ENCODE measurements around the gene FOXJ3. TPM values are rescaled to one million over a fixed set of nuclear protein-coding genes. Genes with fewer than 3 reads are reported as not detected.

The FOXJ3 gene
- total and polyA plus RNA-seq, 2 of the 4 experiments (the other 2 are of a cell fraction), result 16.7 to 30.5 TPM

DNA sequence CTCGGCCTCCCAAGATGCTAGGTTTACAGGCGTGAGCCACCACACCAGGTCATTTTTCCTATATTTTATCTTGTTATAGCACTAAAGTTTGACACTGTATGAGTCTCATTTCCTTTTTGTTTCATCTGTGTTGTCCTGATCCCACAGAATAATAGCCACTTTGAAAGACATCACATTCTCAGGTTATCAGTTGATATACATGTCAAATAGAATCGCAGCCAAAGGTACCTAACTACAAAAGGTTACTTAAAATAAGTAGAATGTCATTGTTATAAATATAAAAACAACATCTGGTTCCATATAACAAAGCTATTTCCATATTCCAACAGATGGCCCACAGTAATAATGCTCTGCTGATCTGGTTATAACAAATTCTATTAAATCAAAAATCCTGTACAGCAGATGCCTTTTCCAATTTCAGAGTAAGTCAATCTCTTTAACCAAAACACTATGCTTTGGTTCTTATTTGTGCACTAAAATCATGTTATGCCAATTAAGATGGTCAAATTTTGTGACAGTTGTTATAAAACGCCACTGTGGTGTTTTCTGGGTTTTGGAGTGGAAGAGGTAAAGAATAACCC, 6.0 kb downstream of the FOXJ3 start:
- peaks cover 91% of the 10 kb centered on the region for H4K20me1 ChIP-seq (ENCODE audit: insufficient read depth, low read length)
- peaks cover 7% of the 10 kb centered on the region for H3K9me1 ChIP-seq (ENCODE audit: insufficient read depth, low read length)
- ChIA-PET CTCF (no interaction called here), POLR2A (ENCODE audit: unreplicated experiment) (no interaction called here)
- H3K9me3 ChIP-seq (ENCODE audit: control insufficient read depth, insufficient read depth, low read length), result no peaks in the 10 kb centered on the region
- H3K4ac ChIP-seq (ENCODE audit: low read depth, low read length), result no peak overlapping the region
- H3K79me1 ChIP-seq (ENCODE audit: low read depth in 1 of 2, low read length in 2 of 2), result peaks cover 0 to 60% of the 10 kb centered on the region in 2 experiments; a peak in 3 of 4 replicates
- H3K4me3 ChIP-seq (ENCODE audit: insufficient read depth, low read depth, low read length), result no peak overlapping the region
- H3K14ac ChIP-seq (replicated peaks; ENCODE audit: low read depth, low read length), result no peak overlapping the region
- H3K27ac ChIP-seq (ENCODE audit: insufficient read depth, low read length), result no peak overlapping the region
- H3K4me1 ChIP-seq (ENCODE audit: control insufficient read depth, insufficient read depth, low read length), result no peaks in the 10 kb centered on the region
- no peak overlapping the region for H3K9ac ChIP-seq (ENCODE audit: low read depth, low read length)
- no peak overlapping the region for H4K5ac ChIP-seq (ENCODE audit: low read depth, low read length)
- no peak for ATAC-seq (ENCODE audit: low read depth)
- in situ Hi-C loops (cut with MboI; ENCODE audit: low sequenced_read_pairs), result no loop called here
- no peak overlapping the region for H4K91ac ChIP-seq (ENCODE audit: insufficient read depth, low read depth, low read length)
- H2AK9ac ChIP-seq (replicated peaks; ENCODE audit: low read depth, low read length, poor library complexity), result no peak overlapping the region
- H3K36me3 ChIP-seq (ENCODE audit: control insufficient read depth, insufficient read depth, low read length), result no peaks in the 10 kb centered on the region; the same call in 1 of the 2 replicates
- no CpG with 5 or more reads among the region's 4 CpGs for WGBS, 2 experiments (ENCODE audit: extremely low coverage in 2 of 2, insufficient read length in 1 of 2)
- H2BK15ac ChIP-seq (ENCODE audit: low read depth, low read length), result no peak overlapping the region
- no peak overlapping the region for H2AK5ac ChIP-seq (ENCODE audit: low read depth, low read length)
- no peaks in the 10 kb centered on the region for H3K27me3 ChIP-seq (ENCODE audit: control insufficient read depth, insufficient read depth, low read length)
- H3K23ac ChIP-seq (ENCODE audit: low read depth, low read length), result no peak overlapping the region
- H3K56ac ChIP-seq (ENCODE audit: extremely low read depth, insufficient read depth, low read length), result no peak overlapping the region
- no TSS peak for BruUV-seq (replicated peaks)
- no peak for TF ChIP-seq CEBPB (IDR thresholded peaks at IDR 0.05; ENCODE audit: low read depth, low read length)
- TF ChIP-seq, protein P1, sequence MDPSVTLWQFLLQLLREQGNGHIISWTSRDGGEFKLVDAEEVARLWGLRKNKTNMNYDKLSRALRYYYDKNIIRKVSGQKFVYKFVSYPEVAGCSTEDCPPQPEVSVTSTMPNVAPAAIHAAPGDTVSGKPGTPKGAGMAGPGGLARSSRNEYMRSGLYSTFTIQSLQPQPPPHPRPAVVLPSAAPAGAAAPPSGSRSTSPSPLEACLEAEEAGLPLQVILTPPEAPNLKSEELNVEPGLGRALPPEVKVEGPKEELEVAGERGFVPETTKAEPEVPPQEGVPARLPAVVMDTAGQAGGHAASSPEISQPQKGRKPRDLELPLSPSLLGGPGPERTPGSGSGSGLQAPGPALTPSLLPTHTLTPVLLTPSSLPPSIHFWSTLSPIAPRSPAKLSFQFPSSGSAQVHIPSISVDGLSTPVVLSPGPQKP (IDR thresholded peaks at IDR 0.05; ENCODE audit: borderline replicate concordance, low read depth, low read length), result no peak
- TF ChIP-seq RCOR1 (IDR thresholded peaks at IDR 0.05; ENCODE audit: insufficient replicate concordance, low read length), result no peak
- no peak for TF ChIP-seq FOS (IDR thresholded peaks at IDR 0.05; ENCODE audit: low read depth, low read length)
- no peak for TF ChIP-seq POLR2A (IDR thresholded peaks at IDR 0.05; ENCODE audit: low read depth, low read length)
- no peak for TF ChIP-seq RAD21 (IDR thresholded peaks at IDR 0.05; ENCODE audit: low read length)
- no peak for TF ChIP-seq SMC3 (IDR thresholded peaks at IDR 0.05; ENCODE audit: low read depth, low read length)
- TF ChIP-seq CHD1 (IDR thresholded peaks at IDR 0.05; ENCODE audit: low read depth, low read length), result no peak
- TF ChIP-seq MAZ (IDR thresholded peaks at IDR 0.05; ENCODE audit: borderline replicate concordance, low read depth, low read length), result no peak
- no peak for TF ChIP-seq USF2 (IDR thresholded peaks at IDR 0.05; ENCODE audit: low read depth, low read length)
- TF ChIP-seq BHLHE40 (IDR thresholded peaks at IDR 0.05; ENCODE audit: low read depth, low read length), result no peak
- no peak for TF ChIP-seq NFE2L2 (IDR thresholded peaks at IDR 0.05; ENCODE audit: low read depth, low read length)
- TF ChIP-seq MXI1 (IDR thresholded peaks at IDR 0.05; ENCODE audit: borderline replicate concordance, low read depth, low read length), result no peak
- no peak for TF ChIP-seq RFX5 (IDR thresholded peaks at IDR 0.05; ENCODE audit: low read depth, low read length)
- TF ChIP-seq, protein P2, sequence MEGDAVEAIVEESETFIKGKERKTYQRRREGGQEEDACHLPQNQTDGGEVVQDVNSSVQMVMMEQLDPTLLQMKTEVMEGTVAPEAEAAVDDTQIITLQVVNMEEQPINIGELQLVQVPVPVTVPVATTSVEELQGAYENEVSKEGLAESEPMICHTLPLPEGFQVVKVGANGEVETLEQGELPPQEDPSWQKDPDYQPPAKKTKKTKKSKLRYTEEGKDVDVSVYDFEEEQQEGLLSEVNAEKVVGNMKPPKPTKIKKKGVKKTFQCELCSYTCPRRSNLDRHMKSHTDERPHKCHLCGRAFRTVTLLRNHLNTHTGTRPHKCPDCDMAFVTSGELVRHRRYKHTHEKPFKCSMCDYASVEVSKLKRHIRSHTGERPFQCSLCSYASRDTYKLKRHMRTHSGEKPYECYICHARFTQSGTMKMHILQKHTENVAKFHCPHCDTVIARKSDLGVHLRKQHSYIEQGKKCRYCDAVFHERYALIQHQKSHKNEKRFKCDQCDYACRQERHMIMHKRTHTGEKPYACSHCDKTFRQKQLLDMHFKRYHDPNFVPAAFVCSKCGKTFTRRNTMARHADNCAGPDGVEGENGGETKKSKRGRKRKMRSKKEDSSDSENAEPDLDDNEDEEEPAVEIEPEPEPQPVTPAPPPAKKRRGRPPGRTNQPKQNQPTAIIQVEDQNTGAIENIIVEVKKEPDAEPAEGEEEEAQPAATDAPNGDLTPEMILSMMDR (conservative IDR thresholded peaks at IDR 0.05; ENCODE audit: low read depth, low read length), result no peak
- no peak for TF ChIP-seq MAFK (IDR thresholded peaks at IDR 0.05; ENCODE audit: low read depth, low read length)
- no peak overlapping the region for H3K18ac ChIP-seq (ENCODE audit: low read depth, low read length)
- intact Hi-C loops (cut with micrococcal nuclease), result no loop called here
- dilution Hi-C loops (cut with HindIII; ENCODE audit: low sequenced_read_pairs, unreplicated experiment), result no loop called here
- no peak overlapping the region for H4K8ac ChIP-seq (ENCODE audit: low read depth in 2 of 2, low read length in 2 of 2)
- H3K4me2 ChIP-seq (ENCODE audit: low read depth, low read length), result no peak overlapping the region
- H2BK20ac ChIP-seq (ENCODE audit: low read depth, low read length), result no peak overlapping the region
- H2BK120ac ChIP-seq (ENCODE audit: low read depth, low read length), result no peak overlapping the region
- H2BK5ac ChIP-seq (ENCODE audit: low read depth, low read length, poor library complexity, severe bottlenecking), result no peak overlapping the region
- H2AFZ ChIP-seq (replicated peaks; ENCODE audit: low read length, poor library complexity), result no peak overlapping the region
- no peak for DNase-seq

Measured in IMR-90 (cell line).